GM23338 (cell line): Measurements from ENCODE around the gene USP28. TPM values are rescaled to one million over a fixed set of nuclear protein-coding genes. Genes with fewer than 3 reads are reported as not detected.
A peak's percentile ranks its signal among the peaks of the same experiment; 100 is the strongest.

Experiments used
- ATAC-seq: fragments of 200-7000 bp; cut with Tn5 transposase; 3 replicates; pipeline ENCODE4 v1.9.1; 2020
- DNase-seq: peaks from one replicate; pipeline ENCODE4 v3.0.0-alpha.2; 2015; ENCODE audit warnings: low spot score
- H2AFZ ChIP-seq: fragments of 200-600 bp; sonication (generic); 2 replicates; pipeline ENCODE4 v1.8.0; 2016; ENCODE audit warnings: antibody characterized with exemption, mild to moderate bottlenecking, moderate library complexity
- H3F3A ChIP-seq: fragments of 200-600 bp; sonication (generic); replicated peaks from 2 replicates; pipeline ENCODE4 v1.8.0; 2017; ENCODE audit warnings: antibody characterized with exemption, mixed run types, low read depth
- H3K27ac ChIP-seq: fragments of 200-600 bp; sonication (generic); 2 replicates; pipeline ENCODE4 v1.6.1; 2016; ENCODE audit warnings: low read depth
- H3K27me3 ChIP-seq: fragments of 200-600 bp; sonication (generic); 2 replicates; pipeline ENCODE4 v1.8.0; 2016; ENCODE audit warnings: mild to moderate bottlenecking, mixed run types, moderate library complexity; ENCODE audit not compliant: insufficient read depth
- H3K36me3 ChIP-seq: fragments of 200-600 bp; sonication (generic); 2 replicates; pipeline ENCODE4 v1.8.0; 2016; ENCODE audit warnings: mild to moderate bottlenecking; ENCODE audit not compliant: insufficient read depth
- H3K4me1 ChIP-seq: fragments of 200-600 bp; sonication (generic); 2 replicates; pipeline ENCODE4 v1.8.0; 2016; ENCODE audit warnings: mild to moderate bottlenecking, moderate library complexity; ENCODE audit not compliant: insufficient read depth
- H3K4me2 ChIP-seq: fragments of 200-600 bp; sonication (generic); 2 replicates; pipeline ENCODE4 v1.7.1; 2017; ENCODE audit warnings: mixed run types
- H3K4me3 ChIP-seq: fragments of 200-600 bp; sonication (generic); 2 replicates; pipeline ENCODE4 v1.6.1; 2016; ENCODE audit warnings: mixed run types
- H3K79me2 ChIP-seq: fragments of 200-600 bp; sonication (generic); replicated peaks from 2 replicates; pipeline ENCODE4 v1.8.0; 2017; ENCODE audit warnings: mild to moderate bottlenecking; ENCODE audit not compliant: insufficient read depth
- H3K9me2 ChIP-seq: fragments of 200-600 bp; sonication (generic); 2 replicates; pipeline ENCODE4 v1.8.0; 2017; ENCODE audit not compliant: insufficient read depth
- H4K20me1 ChIP-seq: fragments of 200-600 bp; sonication (generic); replicated peaks from 2 replicates; pipeline ENCODE4 v1.8.0; 2017; ENCODE audit warnings: mild to moderate bottlenecking; ENCODE audit not compliant: insufficient read depth
- H3K27ac Mint-ChIP-seq: 2 replicates; pipeline ENCODE4 v1.8.0; 2020; ENCODE audit warnings: inconsistent platforms, mild to moderate bottlenecking, moderate library complexity, mixed read lengths
- H3K27me3 Mint-ChIP-seq: 3 replicates; pipeline ENCODE4 v1.8.0; 2022; ENCODE audit warnings: low read depth, mild to moderate bottlenecking, moderate library complexity, mixed read lengths, inconsistent platforms; ENCODE audit not compliant: insufficient read depth, poor library complexity
- H3K36me3 Mint-ChIP-seq: 3 replicates; pipeline ENCODE4 v1.8.0; 2021; ENCODE audit warnings: low read depth, mild to moderate bottlenecking, inconsistent platforms, moderate library complexity, mixed read lengths
- H3K4me1 Mint-ChIP-seq: 3 replicates; pipeline ENCODE4 v1.8.0; 2020; ENCODE audit warnings: mild to moderate bottlenecking, inconsistent platforms, mixed read lengths
- H3K4me3 Mint-ChIP-seq: 3 replicates; pipeline ENCODE4 v1.8.0; 2021; ENCODE audit warnings: moderate library complexity, mild to moderate bottlenecking, inconsistent platforms, mixed read lengths
- H3K9me3 Mint-ChIP-seq: 3 replicates; pipeline ENCODE4 v1.8.0; 2020; ENCODE audit warnings: moderate library complexity, mild to moderate bottlenecking, inconsistent platforms, mixed read lengths
- CREB1 ChIP-seq: fragments of 250-450 bp; sonication (Bioruptor Pico); IDR thresholded peaks from 2 replicates; pipeline ENCODE4 v1.5.0; 2020; ENCODE audit warnings: low read depth, mild to moderate bottlenecking, moderate library complexity
- EZH2 ChIP-seq: fragments of 200-600 bp; sonication (generic); IDR thresholded peaks from one replicate; pipeline ENCODE4 v1.8.0; 2017; ENCODE audit warnings: antibody characterized with exemption, mild to moderate bottlenecking, low read depth; ENCODE audit not compliant: unreplicated experiment
- EZH2phosphoT487 ChIP-seq: fragments of 200-600 bp; sonication (generic); IDR thresholded peaks from one replicate; pipeline ENCODE4 v1.8.1; 2018; ENCODE audit warnings: antibody characterized with exemption; ENCODE audit not compliant: unreplicated experiment
- JUNB ChIP-seq: IDR thresholded peaks from one replicate; pipeline ENCODE4 v1.6.1; 2016; ENCODE audit warnings: antibody characterized with exemption; ENCODE audit not compliant: unreplicated experiment
- NANOG ChIP-seq: IDR thresholded peaks from 2 replicates; pipeline ENCODE4 v1.6.1; 2016; ENCODE audit warnings: antibody characterized with exemption, borderline replicate concordance
- POLR2AphosphoS5 ChIP-seq: IDR thresholded peaks from 2 replicates; pipeline ENCODE4 v1.6.1; 2016; ENCODE audit warnings: antibody characterized with exemption, low read depth
- STAT1 ChIP-seq: IDR thresholded peaks from one replicate; pipeline ENCODE4 v1.6.1; 2016; ENCODE audit warnings: antibody characterized with exemption; ENCODE audit not compliant: unreplicated experiment
- ZNF114 ChIP-seq: fragments of 250-450 bp; sonication (Bioruptor Pico); IDR thresholded peaks from 2 replicates; pipeline ENCODE4 v1.5.0; 2020; ENCODE audit warnings: mild to moderate bottlenecking, moderate library complexity
- ZNF331 ChIP-seq: fragments of 250-450 bp; sonication (Bioruptor Pico); IDR thresholded peaks from 2 replicates; pipeline ENCODE4 v1.5.0; 2020; ENCODE audit warnings: low read depth, mild to moderate bottlenecking, moderate library complexity
- polyA plus RNA-seq: library from polyadenylated mRNA; unstranded; fragments of >200 nt; fragmentation: Nextera tagmentation; extraction: Ambion mirVana; gene quantifications from 2 replicates; pipeline ENCODE4 v1.2.1, GENCODE V29; 2016
- total RNA-seq: library from RNA; depleted of rRNA; stranded (reverse); fragments of >200 nt; shearing (Covaris generic); gene quantifications from 2 replicates; pipeline ENCODE4 v1.2.3, GENCODE V29; 2014
- TF ChIP-seq, protein P1 (sequence below), 2 experiments: fragments of 200-600 bp in 1 of 2; sonication (generic) in 1 of 2; conservative IDR thresholded peaks; 2 replicates each; pipeline versions ENCODE4 v1.5.1 to v1.6.1; 2016 to 2017; ENCODE audit warnings: antibody characterized with exemption in 2 of 2, low read depth in 2 of 2, mild to moderate bottlenecking in 2 of 2, moderate library complexity in 1 of 2
- TF ChIP-seq, protein P2 (sequence below): IDR thresholded peaks from 2 replicates; pipeline ENCODE4 v1.6.1; 2016; ENCODE audit warnings: antibody characterized with exemption
- TF ChIP-seq, protein P3 (sequence below): fragments of 250-450 bp; sonication (Bioruptor Pico); IDR thresholded peaks from 2 replicates; pipeline ENCODE4 v1.5.0; 2020; ENCODE audit warnings: mild to moderate bottlenecking, moderate library complexity

USP28 gene
- total and polyA plus RNA-seq, 2 experiments from 2014 or later: 73.9 to 171 TPM

DNA sequence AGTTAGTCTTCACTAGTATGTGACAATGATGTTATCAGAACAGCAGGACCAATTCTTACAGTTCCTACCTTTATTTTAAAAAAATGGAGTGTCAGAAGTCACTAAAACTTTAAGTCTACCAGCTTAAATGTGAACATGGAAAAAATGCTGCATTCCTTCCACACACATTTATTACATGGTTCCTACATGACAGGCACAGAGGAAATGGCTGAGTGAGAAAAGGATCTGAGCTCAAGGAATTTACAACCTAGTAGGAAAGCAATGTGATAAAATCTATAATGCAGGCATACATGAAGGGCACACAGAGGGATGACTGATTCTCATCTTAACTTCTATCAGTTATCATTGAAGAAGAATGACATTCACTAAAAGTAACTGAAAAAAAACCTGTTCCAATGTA, 72.8 kb downstream of the USP28 start:
- H3K9me2 ChIP-seq: no peaks in the 10 kb centered on the region
- H3F3A ChIP-seq: peaks cover 16% of the 10 kb centered on the region
- peaks cover 85% of the 10 kb centered on the region for H3K36me3 ChIP-seq
- ATAC-seq (no peak), DNase-seq (no peak)
- peaks cover 92% of the 10 kb centered on the region for H3K36me3 Mint-ChIP-seq
- H3K4me1 ChIP-seq: no peaks in the 10 kb centered on the region
- no peak overlapping the region for H3K27ac Mint-ChIP-seq
- no peak overlapping the region for H3K4me3 Mint-ChIP-seq
- no peaks in the 10 kb centered on the region for H3K9me3 Mint-ChIP-seq
- no peak overlapping the region for H3K4me2 ChIP-seq
- no peaks in the 10 kb centered on the region for H3K27me3 Mint-ChIP-seq
- H3K79me2 ChIP-seq: no peaks in the 10 kb centered on the region
- no peaks in the 10 kb centered on the region for H3K4me1 Mint-ChIP-seq
- H3K27me3 ChIP-seq: no peaks in the 10 kb centered on the region
- no peak overlapping the region for H3K27ac ChIP-seq
- TF ChIP-seq EZH2phosphoT487: peak; percentile 7
- TF ChIP-seq POLR2AphosphoS5: no peak
- no peak overlapping the region for H2AFZ ChIP-seq
- H4K20me1 ChIP-seq: no peaks in the 10 kb centered on the region; the same call in 1 of the 2 replicates
- H3K4me3 ChIP-seq: no peak overlapping the region

DNA sequence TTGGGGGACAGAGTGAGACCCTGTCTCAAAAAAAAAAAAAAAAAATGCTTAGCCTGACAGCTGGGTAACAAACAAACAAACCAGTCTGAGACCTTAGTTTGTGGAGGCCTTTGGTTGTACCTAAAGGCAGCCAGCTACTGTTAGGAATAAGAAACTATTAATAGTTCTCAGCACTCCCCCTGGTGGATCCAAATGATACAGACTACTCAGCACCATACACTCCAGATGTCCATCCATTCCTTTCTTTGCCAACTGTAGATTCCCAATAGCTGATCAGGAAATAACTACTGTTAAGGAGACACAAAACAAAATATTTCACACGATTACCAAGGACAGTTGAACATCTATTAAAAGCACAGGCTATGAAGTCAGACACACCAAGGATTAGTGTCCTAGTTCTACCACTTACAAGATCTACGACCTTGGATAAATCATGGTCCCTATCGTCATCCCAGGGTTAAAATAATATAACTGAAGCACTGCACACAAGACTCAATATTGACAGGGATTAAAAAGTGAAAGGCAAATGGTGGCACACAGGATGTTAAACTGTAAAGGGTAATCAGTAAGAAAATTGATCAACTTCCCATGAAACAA, 78.6 kb downstream of the USP28 start:
- Histone ChIP-seq H3K27ac (no peak overlapping the region), H3K4me2 (no peak overlapping the region), H3K27me3 (no peaks in the 10 kb centered on the region), H3K4me3 (no peak overlapping the region), H3K9me2 (no peaks in the 10 kb centered on the region), H3K4me1 (no peaks in the 10 kb centered on the region), H3K79me2 (no peaks in the 10 kb centered on the region), H3K36me3 (peaks cover 37% of the 10 kb centered on the region), H4K20me1 (no peaks in the 10 kb centered on the region), H3F3A (peaks cover 11% of the 10 kb centered on the region), H2AFZ (no peak overlapping the region)
- DNase-seq (peak; percentile 87), ATAC-seq (peak; percentile 98)
- Mint-ChIP-seq H3K4me3 (no peak overlapping the region), H3K4me1 (no peaks in the 10 kb centered on the region), H3K36me3 (peaks cover 60% of the 10 kb centered on the region), H3K9me3 (no peaks in the 10 kb centered on the region; the same call in 2 of the 3 replicates), H3K27me3 (peaks cover 2% of the 10 kb centered on the region), H3K27ac (no peak overlapping the region)
- TF ChIP-seq JUNB: no peak
- TF ChIP-seq, protein P1, sequence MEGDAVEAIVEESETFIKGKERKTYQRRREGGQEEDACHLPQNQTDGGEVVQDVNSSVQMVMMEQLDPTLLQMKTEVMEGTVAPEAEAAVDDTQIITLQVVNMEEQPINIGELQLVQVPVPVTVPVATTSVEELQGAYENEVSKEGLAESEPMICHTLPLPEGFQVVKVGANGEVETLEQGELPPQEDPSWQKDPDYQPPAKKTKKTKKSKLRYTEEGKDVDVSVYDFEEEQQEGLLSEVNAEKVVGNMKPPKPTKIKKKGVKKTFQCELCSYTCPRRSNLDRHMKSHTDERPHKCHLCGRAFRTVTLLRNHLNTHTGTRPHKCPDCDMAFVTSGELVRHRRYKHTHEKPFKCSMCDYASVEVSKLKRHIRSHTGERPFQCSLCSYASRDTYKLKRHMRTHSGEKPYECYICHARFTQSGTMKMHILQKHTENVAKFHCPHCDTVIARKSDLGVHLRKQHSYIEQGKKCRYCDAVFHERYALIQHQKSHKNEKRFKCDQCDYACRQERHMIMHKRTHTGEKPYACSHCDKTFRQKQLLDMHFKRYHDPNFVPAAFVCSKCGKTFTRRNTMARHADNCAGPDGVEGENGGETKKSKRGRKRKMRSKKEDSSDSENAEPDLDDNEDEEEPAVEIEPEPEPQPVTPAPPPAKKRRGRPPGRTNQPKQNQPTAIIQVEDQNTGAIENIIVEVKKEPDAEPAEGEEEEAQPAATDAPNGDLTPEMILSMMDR (conservative IDR thresholded peaks at IDR 0.05; ENCODE audit: low read depth in 2 of 2): peak; percentile 68 to 78
- no peak for TF ChIP-seq ZNF114
- no peak for TF ChIP-seq EZH2
- TF ChIP-seq EZH2phosphoT487: no peak
- no peak for TF ChIP-seq CREB1 (CRISPR knock-in tag)
- TF ChIP-seq ZNF331 (CRISPR knock-in tag): no peak
- TF ChIP-seq, protein P2, sequence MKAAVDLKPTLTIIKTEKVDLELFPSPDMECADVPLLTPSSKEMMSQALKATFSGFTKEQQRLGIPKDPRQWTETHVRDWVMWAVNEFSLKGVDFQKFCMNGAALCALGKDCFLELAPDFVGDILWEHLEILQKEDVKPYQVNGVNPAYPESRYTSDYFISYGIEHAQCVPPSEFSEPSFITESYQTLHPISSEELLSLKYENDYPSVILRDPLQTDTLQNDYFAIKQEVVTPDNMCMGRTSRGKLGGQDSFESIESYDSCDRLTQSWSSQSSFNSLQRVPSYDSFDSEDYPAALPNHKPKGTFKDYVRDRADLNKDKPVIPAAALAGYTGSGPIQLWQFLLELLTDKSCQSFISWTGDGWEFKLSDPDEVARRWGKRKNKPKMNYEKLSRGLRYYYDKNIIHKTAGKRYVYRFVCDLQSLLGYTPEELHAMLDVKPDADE: no peak
- peak; percentile 26; the same call in 1 of the 2 replicates for TF ChIP-seq POLR2AphosphoS5
- no peak for TF ChIP-seq NANOG
- no peak for TF ChIP-seq STAT1
- TF ChIP-seq, protein P3, sequence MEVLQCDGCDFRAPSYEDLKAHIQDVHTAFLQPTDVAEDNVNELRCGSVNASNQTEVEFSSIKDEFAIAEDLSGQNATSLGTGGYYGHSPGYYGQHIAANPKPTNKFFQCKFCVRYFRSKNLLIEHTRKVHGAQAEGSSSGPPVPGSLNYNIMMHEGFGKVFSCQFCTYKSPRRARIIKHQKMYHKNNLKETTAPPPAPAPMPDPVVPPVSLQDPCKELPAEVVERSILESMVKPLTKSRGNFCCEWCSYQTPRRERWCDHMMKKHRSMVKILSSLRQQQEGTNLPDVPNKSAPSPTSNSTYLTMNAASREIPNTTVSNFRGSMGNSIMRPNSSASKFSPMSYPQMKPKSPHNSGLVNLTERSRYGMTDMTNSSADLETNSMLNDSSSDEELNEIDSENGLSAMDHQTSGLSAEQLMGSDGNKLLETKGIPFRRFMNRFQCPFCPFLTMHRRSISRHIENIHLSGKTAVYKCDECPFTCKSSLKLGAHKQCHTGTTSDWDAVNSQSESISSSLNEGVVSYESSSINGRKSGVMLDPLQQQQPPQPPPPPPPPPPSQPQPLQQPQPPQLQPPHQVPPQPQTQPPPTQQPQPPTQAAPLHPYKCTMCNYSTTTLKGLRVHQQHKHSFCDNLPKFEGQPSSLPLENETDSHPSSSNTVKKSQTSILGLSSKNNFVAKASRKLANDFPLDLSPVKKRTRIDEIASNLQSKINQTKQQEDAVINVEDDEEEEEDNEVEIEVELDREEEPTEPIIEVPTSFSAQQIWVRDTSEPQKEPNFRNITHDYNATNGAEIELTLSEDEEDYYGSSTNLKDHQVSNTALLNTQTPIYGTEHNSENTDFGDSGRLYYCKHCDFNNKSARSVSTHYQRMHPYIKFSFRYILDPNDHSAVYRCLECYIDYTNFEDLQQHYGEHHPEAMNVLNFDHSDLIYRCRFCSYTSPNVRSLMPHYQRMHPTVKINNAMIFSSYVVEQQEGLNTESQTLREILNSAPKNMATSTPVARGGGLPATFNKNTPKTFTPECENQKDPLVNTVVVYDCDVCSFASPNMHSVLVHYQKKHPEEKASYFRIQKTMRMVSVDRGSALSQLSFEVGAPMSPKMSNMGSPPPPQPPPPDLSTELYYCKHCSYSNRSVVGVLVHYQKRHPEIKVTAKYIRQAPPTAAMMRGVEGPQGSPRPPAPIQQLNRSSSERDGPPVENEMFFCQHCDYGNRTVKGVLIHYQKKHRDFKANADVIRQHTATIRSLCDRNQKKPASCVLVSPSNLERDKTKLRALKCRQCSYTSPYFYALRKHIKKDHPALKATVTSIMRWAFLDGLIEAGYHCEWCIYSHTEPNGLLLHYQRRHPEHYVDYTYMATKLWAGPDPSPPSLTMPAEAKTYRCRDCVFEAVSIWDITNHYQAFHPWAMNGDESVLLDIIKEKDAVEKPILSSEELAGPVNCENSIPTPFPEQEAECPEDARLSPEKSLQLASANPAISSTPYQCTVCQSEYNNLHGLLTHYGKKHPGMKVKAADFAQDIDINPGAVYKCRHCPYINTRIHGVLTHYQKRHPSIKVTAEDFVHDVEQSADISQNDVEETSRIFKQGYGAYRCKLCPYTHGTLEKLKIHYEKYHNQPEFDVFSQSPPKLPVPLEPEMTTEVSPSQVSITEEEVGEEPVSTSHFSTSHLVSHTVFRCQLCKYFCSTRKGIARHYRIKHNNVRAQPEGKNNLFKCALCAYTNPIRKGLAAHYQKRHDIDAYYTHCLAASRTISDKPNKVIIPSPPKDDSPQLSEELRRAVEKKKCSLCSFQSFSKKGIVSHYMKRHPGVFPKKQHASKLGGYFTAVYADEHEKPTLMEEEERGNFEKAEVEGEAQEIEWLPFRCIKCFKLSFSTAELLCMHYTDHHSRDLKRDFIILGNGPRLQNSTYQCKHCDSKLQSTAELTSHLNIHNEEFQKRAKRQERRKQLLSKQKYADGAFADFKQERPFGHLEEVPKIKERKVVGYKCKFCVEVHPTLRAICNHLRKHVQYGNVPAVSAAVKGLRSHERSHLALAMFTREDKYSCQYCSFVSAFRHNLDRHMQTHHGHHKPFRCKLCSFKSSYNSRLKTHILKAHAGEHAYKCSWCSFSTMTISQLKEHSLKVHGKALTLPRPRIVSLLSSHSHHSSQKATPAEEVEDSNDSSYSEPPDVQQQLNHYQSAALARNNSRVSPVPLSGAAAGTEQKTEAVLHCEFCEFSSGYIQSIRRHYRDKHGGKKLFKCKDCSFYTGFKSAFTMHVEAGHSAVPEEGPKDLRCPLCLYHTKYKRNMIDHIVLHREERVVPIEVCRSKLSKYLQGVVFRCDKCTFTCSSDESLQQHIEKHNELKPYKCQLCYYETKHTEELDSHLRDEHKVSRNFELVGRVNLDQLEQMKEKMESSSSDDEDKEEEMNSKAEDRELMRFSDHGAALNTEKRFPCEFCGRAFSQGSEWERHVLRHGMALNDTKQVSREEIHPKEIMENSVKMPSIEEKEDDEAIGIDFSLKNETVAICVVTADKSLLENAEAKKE (CRISPR knock-in tag): no peak
